ENCODE measurements around the gene ZNF574.

The ZNF574 gene

GRCh38 chr19:42108527-42109389 lies 32.8 kb downstream of the ZNF574 start:
- DNase-seq: peak; percentile 49

DNA sequence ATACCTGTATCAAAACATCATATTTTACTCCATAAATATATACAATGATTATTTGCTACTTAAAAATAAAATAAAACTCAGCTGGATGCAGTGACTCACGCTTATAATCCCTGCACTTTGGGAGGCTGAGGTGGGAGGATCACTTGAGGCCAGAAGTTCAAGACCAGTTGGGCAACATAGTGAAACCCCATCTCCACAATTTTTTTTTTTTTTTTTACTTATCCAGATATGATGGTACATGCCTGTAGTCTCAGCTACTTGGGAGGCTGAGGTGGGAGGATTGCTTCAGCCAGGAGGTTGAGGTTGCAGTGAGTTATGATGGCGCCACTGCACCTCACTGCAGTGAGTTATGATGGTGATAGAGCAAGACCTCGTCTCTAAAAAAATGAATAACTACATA lies 33.9 kb downstream of the ZNF574 start:
- DNase-seq: no peak

DNA sequence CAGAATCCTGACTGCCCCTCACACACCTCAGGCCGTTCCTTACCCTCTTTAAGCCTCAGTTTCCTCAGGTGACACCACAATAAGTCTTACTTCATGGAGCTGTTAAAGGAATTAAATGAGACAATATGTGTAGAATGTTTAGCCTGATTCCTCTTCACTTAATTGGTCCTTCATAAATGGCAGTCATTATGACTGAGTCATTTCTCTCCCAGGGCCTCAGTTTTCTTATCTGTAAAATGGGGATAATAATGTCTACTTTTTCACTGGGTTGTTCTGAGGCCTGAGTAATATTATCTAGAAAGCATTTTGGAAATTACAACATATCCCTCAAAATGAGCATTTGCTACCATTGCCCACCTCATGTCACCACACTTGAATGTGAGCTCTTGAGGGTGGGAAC lies 34.7 kb downstream of the ZNF574 start:
- DNase-seq: no peak

DNA sequence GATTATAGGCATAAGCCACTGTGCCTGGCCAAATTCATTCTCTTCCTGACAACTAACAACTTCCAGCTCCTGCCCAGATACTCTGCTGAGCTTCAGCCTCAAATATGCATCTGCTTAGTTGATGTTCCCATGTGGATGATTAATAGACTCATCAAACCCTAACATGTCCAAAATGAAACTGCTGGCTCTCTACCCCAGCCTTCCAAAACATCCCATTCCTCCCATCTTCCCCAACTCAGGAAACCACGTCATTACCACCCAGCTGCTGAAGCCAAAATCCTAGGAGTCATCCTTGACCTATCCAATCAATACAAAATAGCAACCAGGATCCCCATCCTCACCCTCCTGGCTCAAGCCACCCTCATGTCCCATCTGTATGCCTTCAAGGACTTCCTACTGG lies 35.4 kb downstream of the ZNF574 start:
- DNase-seq: no peak

DNA sequence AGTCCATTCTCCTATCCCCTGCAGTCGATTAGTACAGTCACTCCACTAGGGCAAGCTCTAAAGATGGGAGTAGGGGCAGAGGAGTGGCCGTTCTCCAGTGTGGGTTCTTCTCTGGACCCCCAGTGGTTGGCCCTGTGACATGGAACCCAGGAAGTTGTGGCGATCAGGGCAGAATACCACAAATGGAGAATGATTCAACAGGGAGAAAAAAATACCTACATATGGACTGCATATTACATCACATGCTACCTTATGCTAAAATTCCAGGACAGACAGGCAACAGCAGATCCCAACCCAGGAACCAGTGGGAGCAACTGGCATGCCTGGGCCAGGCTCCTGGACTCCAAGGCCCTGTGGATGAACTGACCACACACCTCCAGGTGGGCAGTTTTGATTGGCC lies 35.8 kb downstream of the ZNF574 start:
- DNase-seq: no peak

- DNase-seq: no peak
Measured at GRCh38 chr19:42113641-42114348, 37.8 kb downstream of the ZNF574 start.

- no peak for DNase-seq
Measured at GRCh38 chr19:42114412-42114811, 38.4 kb downstream of the ZNF574 start.

DNA sequence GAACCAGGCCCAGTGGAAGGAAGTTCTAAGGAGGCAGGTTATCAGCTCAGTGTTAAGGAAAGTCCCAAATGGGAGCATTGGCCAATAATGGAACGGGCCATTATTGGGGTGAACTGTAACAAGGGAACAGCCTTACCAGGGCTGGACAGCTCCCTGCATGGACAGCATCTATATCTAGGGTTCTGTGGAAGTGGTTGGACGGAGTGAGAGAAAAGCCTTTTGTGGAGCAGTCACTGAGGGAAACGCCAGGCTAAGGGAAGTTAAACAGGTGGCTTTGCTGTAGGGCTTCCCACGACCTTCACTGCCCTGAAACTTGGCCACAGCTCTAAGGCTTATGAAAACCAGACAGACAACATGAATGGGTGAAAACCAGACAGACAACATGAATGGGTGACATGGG lies 39.3 kb downstream of the ZNF574 start:
- DNase-seq: no peak

- no peak for DNase-seq
Measured at GRCh38 chr19:42115705-42116104, 39.7 kb downstream of the ZNF574 start.

- no peak for DNase-seq
Measured at GRCh38 chr19:42116308-42117075, 40.5 kb downstream of the ZNF574 start.

DNA sequence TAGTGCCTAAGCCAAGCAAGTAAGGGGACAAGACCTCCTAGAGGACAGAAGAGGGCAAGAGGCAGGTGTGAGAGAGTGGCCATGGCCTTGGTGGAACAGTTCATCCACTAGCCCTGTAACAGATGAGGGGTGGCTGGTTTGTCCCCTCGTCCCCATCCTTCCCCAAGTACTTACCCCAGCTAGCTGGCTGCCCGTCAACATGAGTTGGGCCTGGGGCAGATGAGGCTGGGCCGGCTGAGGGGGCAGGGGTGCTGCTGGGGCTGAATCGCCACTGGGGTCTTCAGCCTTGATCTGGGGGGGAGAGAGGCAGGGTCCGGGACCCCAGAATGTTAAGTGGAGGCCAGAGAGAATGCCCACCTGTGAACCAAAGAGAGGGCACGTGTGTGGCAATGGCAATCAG lies 41.1 kb downstream of the ZNF574 start:
- no peak for DNase-seq

DNA sequence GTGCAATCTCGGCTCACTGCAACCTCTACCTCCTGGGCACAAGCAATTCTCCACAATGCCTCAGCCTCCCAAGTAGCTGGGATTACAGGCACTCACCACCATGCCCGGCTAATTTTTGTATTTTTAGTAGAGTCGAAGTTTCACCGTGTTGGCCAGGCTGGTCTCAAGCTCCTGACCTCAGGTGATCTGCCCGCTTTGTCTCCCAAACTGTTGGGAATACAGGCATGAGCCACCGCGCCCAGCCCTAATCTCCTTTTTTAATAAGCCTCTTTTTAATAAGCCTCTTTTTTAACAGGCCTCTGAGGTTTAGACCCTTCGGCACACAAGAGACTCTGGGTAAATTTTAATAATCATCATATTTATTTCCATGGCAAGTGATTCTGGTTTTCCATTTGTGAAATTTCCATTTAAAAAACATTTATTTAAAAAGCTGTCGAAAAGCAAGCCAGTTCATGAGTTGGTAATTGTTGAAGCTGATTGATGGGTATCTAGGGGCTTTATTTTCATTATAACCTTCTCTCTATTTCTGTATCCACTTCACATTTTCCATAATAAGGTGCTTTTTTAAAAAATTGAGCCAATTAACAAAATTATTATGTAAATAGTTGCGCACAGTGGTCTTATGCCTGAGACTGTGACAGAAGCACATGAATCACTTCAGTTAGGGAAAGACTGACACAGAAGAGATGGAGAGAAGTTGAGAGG lies 44.5 kb downstream of the ZNF574 start:
- no peak for DNase-seq

DNA sequence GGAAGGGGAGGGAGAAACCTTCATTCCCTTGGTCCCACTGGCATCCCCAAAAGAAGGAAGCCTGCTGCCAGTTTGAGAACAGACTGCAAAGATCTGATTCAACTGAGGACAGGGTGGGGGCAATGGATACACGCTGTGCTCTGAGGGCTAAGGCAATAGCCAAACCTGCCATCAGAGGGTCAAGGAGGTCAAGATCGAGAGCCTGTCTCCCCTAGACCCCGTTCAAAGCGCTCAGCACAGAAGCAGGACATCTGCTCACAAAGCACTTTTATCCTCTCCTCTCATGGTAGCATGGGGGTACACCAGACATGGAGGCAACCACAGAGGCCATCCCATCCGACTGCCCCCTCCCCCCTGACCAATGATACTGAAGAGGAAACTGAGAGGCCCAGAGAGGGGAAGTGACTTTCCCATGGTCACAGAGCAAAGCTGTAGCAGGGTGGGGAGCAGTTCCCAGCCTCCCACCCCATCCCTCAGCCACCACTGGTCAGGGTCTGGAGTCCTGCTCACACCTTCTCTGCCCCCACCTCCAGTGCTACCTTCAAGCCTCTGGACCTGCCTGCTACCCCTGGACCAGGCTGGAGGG lies 45.2 kb downstream of the ZNF574 start:
- DNase-seq: no peak

GRCh38 chr19:42121656-42122069 lies 45.7 kb downstream of the ZNF574 start:
- no peak for DNase-seq

- no peak for DNase-seq
Measured at GRCh38 chr19:42122691-42123607, 47.0 kb downstream of the ZNF574 start.

- no peak for DNase-seq
Measured at GRCh38 chr19:42123765-42124164, 47.8 kb downstream of the ZNF574 start.

GRCh38 chr19:42124386-42124901 lies 48.5 kb downstream of the ZNF574 start:
- DNase-seq: no peak

GRCh38 chr19:42125536-42125935 lies 49.6 kb downstream of the ZNF574 start:
- DNase-seq: no peak

DNA sequence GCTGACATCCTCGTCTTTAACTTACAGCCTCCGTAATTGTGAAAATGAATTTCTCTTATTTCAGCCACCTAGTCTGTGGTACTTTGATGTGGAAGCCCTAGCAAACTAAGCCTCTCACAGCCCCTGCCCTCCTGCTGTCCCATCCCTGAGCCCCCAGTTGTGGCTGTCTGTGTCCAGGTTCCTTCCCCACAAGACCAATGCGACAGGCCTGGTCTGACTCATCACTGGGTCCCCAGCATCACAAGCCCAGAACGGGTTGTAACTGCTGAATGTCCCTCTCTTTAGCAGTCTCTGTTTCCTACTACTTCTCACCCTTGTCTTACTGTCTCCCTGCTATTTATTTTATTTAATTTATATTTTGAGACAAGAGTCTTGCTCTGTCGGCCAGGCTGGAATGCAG lies 50.6 kb downstream of the ZNF574 start:
- no peak for DNase-seq

DNA sequence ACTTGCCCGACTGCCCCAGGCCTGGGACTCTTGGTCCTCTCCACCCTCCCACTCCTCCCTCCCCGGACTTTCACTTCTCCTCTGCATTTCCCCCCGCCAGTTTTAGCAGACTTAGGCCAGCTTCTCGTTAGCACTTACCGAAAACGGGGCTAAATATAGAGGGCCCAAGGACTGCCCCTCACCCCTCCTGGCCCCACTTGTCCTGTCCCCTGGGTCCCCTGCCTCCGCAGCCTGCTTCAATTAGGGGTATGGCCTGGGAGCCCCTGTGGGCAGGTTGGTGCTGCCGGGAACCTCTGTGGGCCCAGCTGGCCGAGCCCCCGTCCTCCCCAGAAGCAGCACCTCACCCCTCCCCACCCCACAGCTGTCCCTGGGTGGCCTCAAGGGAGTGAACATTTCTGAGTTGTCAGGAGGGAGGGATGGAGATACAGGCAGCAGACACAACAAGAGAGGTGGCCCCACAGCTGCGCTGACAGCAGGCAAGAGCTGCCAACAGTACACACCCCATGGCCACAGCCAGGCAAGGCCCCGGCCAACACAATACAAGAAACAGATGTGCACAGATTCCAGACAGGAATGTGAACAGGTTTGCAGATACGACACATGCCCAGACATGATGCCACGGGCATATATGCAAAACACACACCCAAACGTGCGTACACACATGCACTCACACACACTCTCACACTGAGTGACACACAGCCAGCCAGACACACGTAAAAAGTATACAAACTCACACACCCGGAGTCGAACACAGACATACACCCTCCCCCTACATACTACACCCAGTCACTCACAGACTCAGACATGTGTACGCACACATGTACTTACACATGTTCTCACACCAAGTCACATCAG lies 53.7 kb downstream of the ZNF574 start:
- DNase-seq: no peak
